ENCODE data around the gene CDC5L.
"Not testable (repeated sequence)": the region's sequence is repeated elsewhere in the genome, so short reads cannot be mapped to it uniquely, and the experiment has no call there.

CDC5L gene

GRCh38 chr6:44415873-44416502 is 28.5 kb downstream of the CDC5L start:
- DNase-seq: peak in 1 of 2 donors; percentile 3

DNA sequence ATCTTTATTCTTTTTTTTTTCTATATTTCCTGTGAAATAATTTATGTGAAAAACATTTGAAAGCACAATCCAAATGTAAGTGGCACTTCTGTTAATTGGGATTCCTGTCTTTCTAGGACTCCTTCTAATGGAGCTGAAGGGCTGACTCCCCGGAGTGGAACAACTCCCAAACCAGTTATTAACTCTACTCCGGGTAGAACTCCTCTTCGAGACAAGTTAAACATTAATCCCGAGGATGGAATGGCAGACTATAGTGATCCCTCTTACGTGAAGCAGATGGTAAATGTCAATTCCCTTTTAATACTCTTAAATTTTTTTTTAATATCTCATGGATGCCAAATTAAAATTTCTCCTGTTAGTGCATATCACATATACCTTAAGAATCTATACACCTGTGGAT is 35.0 kb downstream of the CDC5L start:
- DNase-seq: no peak

- no peak for DNase-seq
Measured at GRCh38 chr6:44423306-44423705, 35.8 kb downstream of the CDC5L start.

- DNase-seq: no peak
Measured at GRCh38 chr6:44425951-44426350, 38.4 kb downstream of the CDC5L start.

- DNase-seq: no peak
Measured at GRCh38 chr6:44428682-44429081, 41.2 kb downstream of the CDC5L start.

DNA sequence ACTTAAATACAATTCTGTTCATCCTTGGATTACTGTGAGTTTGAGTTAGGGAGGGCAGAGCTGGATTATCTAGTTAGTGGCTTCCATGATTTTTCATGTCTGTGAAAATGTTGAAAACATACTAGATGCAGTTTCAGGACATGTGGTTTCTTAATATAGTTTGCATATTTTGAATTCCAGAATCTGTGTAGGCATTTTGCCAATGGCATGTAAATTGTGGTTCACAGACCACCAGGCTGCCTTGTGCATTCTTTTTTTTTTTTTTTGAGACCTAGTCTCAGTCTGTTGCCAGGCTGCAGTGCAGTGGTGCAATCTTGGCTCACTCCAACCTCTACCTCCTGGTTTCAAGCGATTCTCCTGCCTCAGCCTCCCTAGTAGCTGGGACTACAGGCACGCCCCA is 42.8 kb downstream of the CDC5L start:
- no peak for DNase-seq

- DNase-seq: peak; percentile 10 to 68
Measured at GRCh38 chr6:44431118-44431725, 43.7 kb downstream of the CDC5L start.

DNA sequence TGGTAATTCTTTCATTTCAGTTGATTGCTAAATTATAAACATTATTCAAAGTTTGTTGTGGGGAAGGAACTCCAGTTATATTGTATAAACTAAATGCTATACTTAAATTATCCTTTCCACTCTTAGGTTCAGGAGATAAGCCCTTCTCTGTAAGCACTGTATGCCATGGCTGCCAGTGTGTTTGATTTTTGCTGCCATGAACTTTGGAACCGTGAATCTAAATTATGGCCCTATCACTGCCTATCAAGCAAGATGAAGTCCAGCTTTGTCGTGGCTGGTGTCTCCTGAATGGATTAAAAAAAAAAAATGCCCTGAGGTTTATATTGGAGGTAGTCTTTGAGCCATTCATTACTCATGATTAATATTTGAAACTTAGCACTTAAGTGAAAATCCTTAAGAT is 44.7 kb downstream of the CDC5L start:
- no peak for DNase-seq

DNA sequence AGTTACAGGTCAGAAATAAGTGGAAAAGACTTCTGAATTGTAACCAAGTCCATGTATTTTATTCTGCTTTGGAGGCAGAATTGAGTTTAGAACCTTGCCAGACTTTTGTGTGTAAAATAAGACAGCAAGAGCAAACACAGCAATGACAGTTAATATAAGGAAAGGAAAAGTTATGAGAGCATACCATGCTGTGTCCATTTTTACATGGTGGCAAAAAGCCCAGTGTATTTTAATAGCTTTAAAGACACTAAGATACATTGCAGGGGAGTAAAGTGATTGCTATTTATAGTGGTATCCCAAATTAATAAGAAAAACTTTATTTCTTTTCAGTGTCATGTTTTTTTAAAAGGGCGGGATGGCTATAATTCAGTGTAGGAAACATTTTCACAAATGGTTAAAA is 45.2 kb downstream of the CDC5L start:
- DNase-seq: no peak

GRCh38 chr6:44435500-44435899 is 48.0 kb downstream of the CDC5L start:
- DNase-seq: no peak

- no peak for DNase-seq
Measured at GRCh38 chr6:44438827-44439226, 51.3 kb downstream of the CDC5L start.

DNA sequence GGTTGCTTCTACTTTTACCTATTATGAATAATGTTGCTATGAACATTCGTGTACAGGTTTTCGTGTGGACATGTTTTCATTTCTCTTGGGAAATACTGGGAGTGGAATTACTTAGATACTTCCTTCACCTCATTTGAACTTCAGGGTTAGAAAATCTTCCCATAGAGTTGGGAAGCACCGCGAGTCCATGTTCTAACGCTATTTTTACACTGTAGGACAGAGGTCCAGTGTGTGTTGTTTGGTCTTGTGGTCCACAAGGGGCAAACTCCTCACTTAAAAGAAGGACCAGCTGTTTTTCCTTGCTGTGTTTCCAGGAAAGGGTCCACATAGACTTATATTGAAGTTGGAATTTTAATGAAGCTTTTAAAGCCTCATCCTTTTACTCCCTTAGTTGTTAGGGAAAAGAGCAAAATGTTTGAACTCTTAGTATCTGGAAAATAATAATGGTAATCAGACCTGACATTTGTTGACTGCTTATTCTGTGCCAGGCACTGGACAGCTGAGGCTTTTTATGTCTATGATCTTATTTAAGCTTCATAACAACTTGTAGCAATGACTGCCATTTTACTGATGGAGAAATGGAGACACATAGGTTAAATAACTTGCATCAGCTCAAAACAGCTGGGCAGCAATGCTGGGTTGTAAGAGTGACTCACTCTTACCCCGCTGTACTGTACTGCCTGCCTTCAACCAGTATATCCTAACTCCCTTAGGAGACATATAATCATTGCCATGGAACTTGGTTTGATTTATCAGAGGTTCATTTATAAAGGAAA is 52.0 kb downstream of the CDC5L start:
- no peak for DNase-seq

DNA sequence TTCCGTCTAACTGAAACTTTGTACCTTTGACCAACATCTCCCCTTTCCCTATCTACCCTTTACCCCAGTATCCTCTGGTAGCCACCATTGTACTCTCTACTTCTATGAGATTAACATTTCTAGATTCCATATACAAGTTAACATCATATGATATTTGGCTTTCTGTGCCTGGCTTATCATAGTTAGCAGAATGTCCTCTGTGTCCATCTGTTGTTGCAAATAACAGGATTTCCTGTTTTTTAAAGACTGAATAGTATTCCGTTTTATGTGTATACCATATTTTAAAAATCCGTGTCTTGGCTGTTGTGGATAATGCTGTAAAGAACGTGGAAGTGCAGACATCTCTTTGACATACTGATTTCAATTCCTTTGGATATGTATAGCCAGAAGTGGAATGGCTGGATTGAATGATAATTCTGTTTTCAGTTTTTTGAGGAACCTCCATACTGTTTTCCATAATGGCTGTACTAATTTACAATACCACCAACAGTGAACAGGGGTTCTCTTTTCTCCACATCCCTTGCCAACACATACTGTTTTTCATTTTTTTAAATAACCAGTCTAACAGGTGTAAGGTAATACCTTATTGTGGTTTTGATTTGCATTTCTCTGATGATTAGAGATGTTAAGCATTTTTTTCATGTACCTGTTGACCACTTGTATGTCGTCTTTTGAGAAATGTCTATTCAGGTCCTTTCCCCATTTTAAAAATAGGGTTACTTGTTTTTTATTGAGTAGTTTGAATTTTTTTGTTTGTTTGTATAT is 53.8 kb downstream of the CDC5L start:
- no peak for DNase-seq

GRCh38 chr6:44442236-44442635 is 54.7 kb downstream of the CDC5L start:
- no peak for DNase-seq

- no peak for DNase-seq
Measured at GRCh38 chr6:44442833-44443444, 55.4 kb downstream of the CDC5L start.

DNA sequence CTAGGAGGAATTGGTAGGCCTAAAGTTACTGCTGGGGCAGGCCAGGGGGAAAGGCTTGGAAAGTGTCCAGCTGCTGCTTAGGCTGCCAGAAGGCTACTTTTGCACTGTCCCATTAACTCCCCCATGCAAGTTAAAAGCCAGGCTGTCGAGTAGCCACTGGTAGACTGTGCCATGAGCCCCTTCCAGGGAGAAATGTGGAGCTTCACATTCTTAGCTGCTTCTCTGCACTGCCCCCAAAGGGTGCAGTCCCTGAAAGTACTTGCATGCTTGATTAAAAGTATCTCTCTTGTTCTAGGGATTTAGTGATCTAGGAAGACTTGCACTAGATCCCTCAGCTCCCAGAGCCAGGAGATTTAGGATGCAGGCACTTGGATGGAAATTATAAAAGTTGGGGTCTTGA is 57.3 kb downstream of the CDC5L start:
- DNase-seq: no peak

DNA sequence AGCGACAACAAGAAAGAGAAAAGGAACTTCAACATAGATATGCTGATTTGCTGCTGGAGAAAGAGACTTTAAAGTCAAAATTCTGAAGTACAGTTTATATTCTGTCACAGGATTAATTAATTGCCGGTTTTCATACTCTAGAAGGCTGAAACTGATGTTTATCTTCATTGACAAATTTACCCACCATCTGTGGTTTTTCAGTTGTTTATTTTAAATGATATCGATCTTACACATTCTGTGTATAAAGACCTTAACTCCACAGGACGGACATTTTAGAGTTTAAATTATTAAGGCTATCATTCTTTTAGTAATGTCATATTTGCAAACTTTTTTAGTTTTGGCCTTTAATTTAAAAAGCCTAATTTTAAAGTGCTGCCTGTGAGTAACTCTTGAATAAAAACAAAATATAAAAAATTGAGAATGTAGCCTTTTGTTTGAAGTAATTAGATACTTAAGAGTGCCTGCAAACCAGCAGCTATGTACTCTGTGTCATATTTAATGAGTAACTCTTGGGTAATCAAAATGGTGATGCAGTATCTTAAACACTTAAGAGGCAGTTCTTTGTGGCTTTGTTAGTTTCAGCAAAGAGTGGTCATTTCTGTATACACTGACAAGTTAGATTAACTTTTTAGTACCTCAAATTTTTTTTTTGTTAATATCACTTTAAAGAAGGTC is 59.3 kb downstream of the CDC5L start:
- peak in 1 of 2 donors; percentile 2 for DNase-seq

- not testable (repeated sequence) for DNase-seq
Measured at GRCh38 chr6:44449181-44449580, 61.7 kb downstream of the CDC5L start.

GRCh38 chr6:44451803-44452695 is 64.5 kb downstream of the CDC5L start:
- DNase-seq: no peak

DNA sequence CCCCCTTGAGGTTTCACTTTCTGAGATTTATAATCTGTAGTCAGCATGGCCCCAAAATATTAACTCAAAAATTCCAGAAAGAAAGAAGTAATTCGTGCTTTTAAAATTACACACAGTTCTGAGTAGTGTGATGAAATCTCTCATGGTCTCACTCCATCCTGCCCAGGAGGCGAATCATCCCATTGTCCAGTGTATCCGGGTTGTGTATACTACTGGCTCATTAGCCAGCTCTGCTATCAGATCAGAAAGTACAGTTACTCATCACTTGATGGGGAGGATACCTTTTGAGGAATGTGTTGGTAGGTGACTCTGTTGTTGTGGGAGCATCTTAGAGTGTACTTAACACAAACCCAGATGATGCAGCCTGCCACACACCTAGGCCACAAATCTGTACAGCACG is 65.2 kb downstream of the CDC5L start:
- DNase-seq: no peak

- no peak for DNase-seq
Measured at GRCh38 chr6:44453146-44453545, 65.6 kb downstream of the CDC5L start.

Measured in inflammatory macrophage treated with lipopolysaccharide for 1 hour (primary cell).